ENCODE measurements around the gene GRXCR1.
A peak's percentile ranks its signal among the peaks of the same experiment; 100 is the strongest.

Gene GRXCR1

GRCh38 chr4:42892413-42892812, at the start of gene GRXCR1:
GRXCR1 (plus strand) TSS chr4:42892713; CDS start chr4:42893267, 554 bp downstream.
- DNase-seq (ENCODE audit: low read depth in 2 of 2) = no peak

GRCh38 chr4:42843694-42844093, 48.8 kb upstream of the GRXCR1 start:
- no peak for DNase-seq (ENCODE audit: low read depth in 2 of 2)

- no peak for DNase-seq (ENCODE audit: low read depth in 2 of 2)
Observed at GRCh38 chr4:42844422-42845070, 48.0 kb upstream of the GRXCR1 start.

- DNase-seq (ENCODE audit: low read depth in 2 of 2) = no peak
Observed at GRCh38 chr4:42845586-42845985, 46.9 kb upstream of the GRXCR1 start.

- no peak for DNase-seq (ENCODE audit: low read depth in 2 of 2)
Observed at GRCh38 chr4:42855779-42856178, 36.7 kb upstream of the GRXCR1 start.

GRCh38 chr4:42865572-42866189, 26.8 kb upstream of the GRXCR1 start:
- DNase-seq (ENCODE audit: low read depth in 2 of 2) = peak; percentile 6 to 17

- no peak for DNase-seq (ENCODE audit: low read depth in 2 of 2)
Observed at GRCh38 chr4:42871261-42871660, 21.3 kb upstream of the GRXCR1 start.

GRCh38 chr4:42871671-42872290, 20.7 kb upstream of the GRXCR1 start:
- no peak for DNase-seq (ENCODE audit: low read depth in 2 of 2)

GRCh38 chr4:42878863-42879262, 13.7 kb upstream of the GRXCR1 start:
- DNase-seq (ENCODE audit: low read depth in 2 of 2) = no peak

- DNase-seq (ENCODE audit: low read depth in 2 of 2) = no peak
Observed at GRCh38 chr4:42881253-42881652, 11.3 kb upstream of the GRXCR1 start.

GRCh38 chr4:42891644-42892043, 869 bp upstream of the GRXCR1 start:
- no peak for DNase-seq (ENCODE audit: low read depth in 2 of 2)

GRCh38 chr4:42895452-42895851, 2.9 kb downstream of the GRXCR1 start:
- DNase-seq (ENCODE audit: low read depth in 2 of 2) = no peak

- no peak for DNase-seq (ENCODE audit: low read depth in 2 of 2)
Observed at GRCh38 chr4:42904986-42905385, 12.5 kb downstream of the GRXCR1 start.

- DNase-seq (ENCODE audit: low read depth in 2 of 2) = no peak
Observed at GRCh38 chr4:42905591-42905990, 13.1 kb downstream of the GRXCR1 start.

- no peak for DNase-seq (ENCODE audit: low read depth in 2 of 2)
Observed at GRCh38 chr4:42906341-42906740, 13.8 kb downstream of the GRXCR1 start.

GRCh38 chr4:42906891-42907759, 14.6 kb downstream of the GRXCR1 start:
- no peak for DNase-seq (ENCODE audit: low read depth in 2 of 2)

GRCh38 chr4:42910459-42910858, 17.9 kb downstream of the GRXCR1 start:
- no peak for DNase-seq (ENCODE audit: low read depth in 2 of 2)

- DNase-seq (ENCODE audit: low read depth in 2 of 2) = no peak
Observed at GRCh38 chr4:42914937-42915336, 22.4 kb downstream of the GRXCR1 start.

GRCh38 chr4:42915484-42915883, 23.0 kb downstream of the GRXCR1 start:
- no peak for DNase-seq (ENCODE audit: low read depth in 2 of 2)

GRCh38 chr4:42917296-42917695, 24.8 kb downstream of the GRXCR1 start:
- no peak for DNase-seq (ENCODE audit: low read depth in 2 of 2)

- no peak for DNase-seq (ENCODE audit: low read depth in 2 of 2)
Observed at GRCh38 chr4:42923431-42923830, 30.9 kb downstream of the GRXCR1 start.

- DNase-seq (ENCODE audit: low read depth in 2 of 2) = no peak
Observed at GRCh38 chr4:42925921-42926320, 33.4 kb downstream of the GRXCR1 start.

Measured in stimulated activated CD4-positive, alpha-beta T cell treated with anti-CD3 and anti-CD28 coated beads, Interleukin-15, amount 100 ng/mL, for 48 hours (primary cell).